ENCODE data around the gene ADGRV1.

- no peak for TF ChIP-seq POLR2A (IDR thresholded peaks at IDR 0.05; ENCODE audit: low read depth, low read length)
- TF ChIP-seq CTCF (IDR thresholded peaks at IDR 0.05; ENCODE audit: extremely low read depth in 1 of 2, insufficient read depth in 1 of 2, low read depth in 1 of 2, low read length in 2 of 2): no peak
- TF ChIP-seq MAX (IDR thresholded peaks at IDR 0.05; ENCODE audit: insufficient read depth, insufficient read length): no peak
- no peak for TF ChIP-seq POLR2AphosphoS5 (IDR thresholded peaks at IDR 0.05; ENCODE audit: insufficient read depth, low read depth, low read length)
- no peak for TF ChIP-seq EZH2 (IDR thresholded peaks at IDR 0.05; ENCODE audit: borderline replicate concordance, low read depth, low read length, severe bottlenecking)
- TF ChIP-seq MYC (IDR thresholded peaks at IDR 0.05; ENCODE audit: low read depth, low read length): no peak
- no peak for TF ChIP-seq FOS (IDR thresholded peaks at IDR 0.05; ENCODE audit: borderline replicate concordance, insufficient read depth, low read length)
- no peak for TF ChIP-seq JUN (IDR thresholded peaks at IDR 0.05; ENCODE audit: borderline replicate concordance, insufficient read depth, insufficient read length, low read depth)
Observed at GRCh38 chr5:91072881-91073280, 514.3 kb downstream of the ADGRV1 start.
